Activated CD4-positive, CD25-positive, alpha-beta regulatory T cell treated with anti-CD3 and anti-CD28 coated beads, Interleukin-2, amount 50 U/mL, for 72 hours (primary cell): Measurements from ENCODE around the gene LYPLA2.

Experiments
- DNase-seq: peaks from one replicate; pipeline ENCODE4 v3.0.0; 2021

LYPLA2 gene

GRCh38 chr1:23838401-23838866 is 47.5 kb downstream of the LYPLA2 start:
- peak; percentile 72 for DNase-seq

GRCh38 chr1:23843644-23844043 is 52.7 kb downstream of the LYPLA2 start:
- DNase-seq = no peak
